Thymus (tissue), 11 donors: ENCODE results near the gene FOXN3. TPM values are rescaled to one million over a fixed set of nuclear protein-coding genes. Genes with fewer than 3 reads are reported as not detected.

Experiments used
- DNase-seq, 9 donors: peaks; one replicate each; pipeline ENCODE4 v3.0.0-alpha.2; 2013; ENCODE audit warnings: low spot score in 9 of 9, low read depth in 6 of 9, missing footprints in 1 of 9
- H3K27ac ChIP-seq, 2 donors: one replicate each; pipeline ENCODE4 v1.5.1; 2013; ENCODE audit warnings: control low read depth in 1 of 2, low read depth in 1 of 2, low read length in 1 of 2, mild to moderate bottlenecking in 1 of 2, moderate library complexity in 1 of 2
- H3K27me3 ChIP-seq, 2 donors: one replicate each; pipeline ENCODE4 v1.5.1; 2013; ENCODE audit warnings: low read length in 1 of 2; ENCODE audit not compliant: control insufficient read depth in 2 of 2, insufficient read depth in 1 of 2
- H3K36me3 ChIP-seq, 2 donors: one replicate each; pipeline ENCODE4 v1.5.1; 2013; ENCODE audit warnings: low read length in 1 of 2, mild to moderate bottlenecking in 1 of 2, moderate library complexity in 1 of 2; ENCODE audit not compliant: control insufficient read depth in 2 of 2, insufficient read depth in 2 of 2
- H3K4me1 ChIP-seq, 2 donors: one replicate each; pipeline ENCODE4 v1.5.1; 2013; ENCODE audit warnings: low read length in 2 of 2; ENCODE audit not compliant: control insufficient read depth in 2 of 2, insufficient read depth in 2 of 2
- H3K4me3 ChIP-seq, 2 donors: one replicate each; pipeline ENCODE4 v1.5.1; 2013; ENCODE audit warnings: low read length in 2 of 2, control low read depth in 1 of 2, mild to moderate bottlenecking in 1 of 2
- H3K9me3 ChIP-seq, 2 donors: one replicate each; pipeline ENCODE4 v1.5.1; 2013; ENCODE audit warnings: low read length in 1 of 2, mild to moderate bottlenecking in 1 of 2; ENCODE audit not compliant: control insufficient read depth in 2 of 2, insufficient read depth in 1 of 2
- WGBS: extraction: QIAGEN DNeasy Blood & Tissue Kit; methylation state at CpG from one replicate; pipeline ENCODE4 v1.1.7; 2013; 5-methylcytosine and 5-hydroxymethylcytosine counted together
- polyA plus RNA-seq: library from polyadenylated mRNA; stranded (reverse); fragments of 200-250 nt; gene quantifications from one replicate; pipeline ENCODE4 v1.2.3, GENCODE V29; 2013
- total RNA-seq: library from RNA; stranded (reverse); fragments of 120-200 nt; gene quantifications from one replicate; pipeline ENCODE4 v1.2.4, GENCODE V29; 2013
- donor health status: healthy.

FOXN3 gene
- total and polyA plus RNA-seq, 2 donors, result 21.9 to 32.5 TPM

GRCh38 chr14:89397569-89398230, 19.3 kb downstream of the FOXN3 start:
- WGBS, result 98% methylated on average over 3 of the region's 3 CpGs
- Histone ChIP-seq H3K4me3 (no peak overlapping the region), H3K36me3 (peaks cover 2 to 4% of the 10 kb centered on the region in 2 donors), H3K27ac (peak overlapping the region in 1 of 2 donors; percentile 5), H3K27me3 (no peaks in the 10 kb centered on the region), H3K4me1 (peaks cover 36 to 52% of the 10 kb centered on the region in 2 donors), H3K9me3 (peaks cover 0 to 4% of the 10 kb centered on the region in 2 donors)
- DNase-seq, result no peak

- H3K4me1 ChIP-seq, result peaks cover 44 to 63% of the 10 kb centered on the region in 2 donors
- 90% methylated on average over 4 of the region's 4 CpGs for WGBS
- no peaks in the 10 kb centered on the region for H3K9me3 ChIP-seq
- DNase-seq, result no peak
- peak overlapping the region in 1 of 2 donors; percentile 41 for H3K27ac ChIP-seq
- no peak overlapping the region for H3K4me3 ChIP-seq
- H3K36me3 ChIP-seq, result peaks cover 0 to 12% of the 10 kb centered on the region in 2 donors
- H3K27me3 ChIP-seq, result no peaks in the 10 kb centered on the region
Measured at GRCh38 chr14:89394972-89395371, 22.1 kb downstream of the FOXN3 start.

GRCh38 chr14:89393222-89393745, 23.7 kb downstream of the FOXN3 start:
- Histone ChIP-seq H3K9me3 (no peaks in the 10 kb centered on the region), H3K27me3 (no peaks in the 10 kb centered on the region), H3K4me1 (peaks cover 40 to 62% of the 10 kb centered on the region in 2 donors), H3K4me3 (no peak overlapping the region), H3K27ac (peak overlapping the region; percentile 88 to 91), H3K36me3 (peaks cover 7 to 12% of the 10 kb centered on the region in 2 donors)
- DNase-seq, result peak in 8 of 9 donors; percentile 23 to 76 (median 40)
- 13% methylated on average over 6 of the region's 6 CpGs for WGBS

GRCh38 chr14:89392181-89392580, 24.9 kb downstream of the FOXN3 start:
- Histone ChIP-seq H3K4me3 (no peak overlapping the region), H3K9me3 (no peaks in the 10 kb centered on the region), H3K4me1 (peaks cover 40 to 62% of the 10 kb centered on the region in 2 donors), H3K27me3 (no peaks in the 10 kb centered on the region), H3K27ac (peak overlapping the region; percentile 36 to 88), H3K36me3 (peaks cover 11 to 14% of the 10 kb centered on the region in 2 donors)
- WGBS, result 77% methylated on average over 5 of the region's 5 CpGs
- DNase-seq, result no peak

DNA sequence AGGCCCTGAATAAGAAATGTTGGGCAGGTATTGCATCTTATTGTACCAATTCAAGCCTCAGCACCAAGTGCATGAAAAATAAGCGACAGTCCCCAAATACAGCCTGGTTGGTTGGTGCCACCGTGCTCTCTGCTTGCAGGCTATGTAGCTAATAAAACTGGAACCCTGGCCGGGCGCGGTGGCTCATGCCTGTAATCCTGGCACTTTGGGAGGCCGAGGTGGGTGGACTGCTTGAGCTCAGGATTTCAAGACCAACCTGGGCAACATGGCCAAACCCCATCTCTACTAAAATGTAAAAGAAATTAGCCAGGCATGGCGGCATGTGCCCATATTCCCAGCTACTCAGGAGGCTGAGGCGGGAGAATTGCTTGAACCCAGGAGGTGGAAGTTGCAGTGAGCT, 25.5 kb downstream of the FOXN3 start:
- Histone ChIP-seq H3K27me3 (no peaks in the 10 kb centered on the region), H3K4me3 (no peak overlapping the region), H3K9me3 (no peaks in the 10 kb centered on the region), H3K27ac (peak overlapping the region in 1 of 2 donors; percentile 13), H3K4me1 (peaks cover 40 to 63% of the 10 kb centered on the region in 2 donors), H3K36me3 (peaks cover 11 to 14% of the 10 kb centered on the region in 2 donors)
- over 99% methylated on average over 8 of the region's 8 CpGs for WGBS
- DNase-seq, result no peak

DNA sequence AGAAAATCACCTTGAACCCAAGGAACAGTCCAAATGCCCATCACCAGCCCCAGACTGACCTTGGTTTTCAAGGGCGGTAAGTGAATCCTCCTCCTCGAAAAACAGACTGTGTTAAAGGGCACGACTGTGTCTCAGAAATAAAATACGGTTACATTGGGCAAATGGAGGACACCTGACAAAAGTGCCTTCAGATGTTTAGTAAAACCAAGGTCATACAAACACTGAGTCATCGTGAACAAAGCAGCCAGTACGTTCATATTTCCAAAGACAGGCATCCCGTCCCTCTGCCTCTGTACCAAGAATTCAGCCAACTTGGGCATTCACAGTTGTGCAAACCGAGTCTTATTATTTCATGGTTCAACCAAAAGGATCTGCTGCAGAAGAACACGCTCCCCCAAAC, 25.9 kb downstream of the FOXN3 start:
- Histone ChIP-seq H3K4me1 (peaks cover 40 to 67% of the 10 kb centered on the region in 2 donors), H3K27me3 (no peaks in the 10 kb centered on the region), H3K4me3 (no peak overlapping the region), H3K27ac (peak overlapping the region in 1 of 2 donors; percentile 13), H3K9me3 (no peaks in the 10 kb centered on the region), H3K36me3 (peaks cover 11 to 14% of the 10 kb centered on the region in 2 donors)
- WGBS, result 97% methylated on average over 9 of the region's 9 CpGs
- no peak for DNase-seq

DNA sequence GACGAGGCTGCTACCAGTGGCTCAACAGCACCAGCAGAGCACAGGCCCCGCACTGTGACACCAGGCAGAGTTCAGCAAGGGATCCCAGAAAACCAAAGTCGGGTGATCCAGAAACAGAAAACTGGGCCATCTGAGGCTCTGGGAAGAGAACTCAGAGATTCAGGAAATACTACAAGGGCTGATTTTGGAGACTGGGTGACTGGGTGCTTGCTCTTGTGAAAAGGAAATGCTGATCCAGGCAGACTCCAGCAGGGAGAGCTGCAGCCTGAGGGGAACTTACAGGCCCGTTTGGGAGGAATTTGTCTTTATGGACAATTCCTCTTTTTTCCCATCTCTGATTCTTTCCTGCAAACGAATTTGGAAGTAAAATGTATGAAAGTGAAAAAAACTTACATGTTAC, 28.2 kb downstream of the FOXN3 start:
- Histone ChIP-seq H3K27ac (peak overlapping the region; percentile 31 to 38), H3K4me3 (no peak overlapping the region), H3K4me1 (peaks cover 28 to 64% of the 10 kb centered on the region in 2 donors), H3K27me3 (no peaks in the 10 kb centered on the region), H3K9me3 (no peaks in the 10 kb centered on the region), H3K36me3 (peaks cover 11 to 14% of the 10 kb centered on the region in 2 donors)
- DNase-seq, result no peak
- WGBS, result 89% methylated on average over 5 of the region's 5 CpGs

GRCh38 chr14:89387922-89388685, 28.9 kb downstream of the FOXN3 start:
- DNase-seq, result no peak
- Histone ChIP-seq H3K27me3 (no peaks in the 10 kb centered on the region), H3K4me3 (no peak overlapping the region), H3K9me3 (no peaks in the 10 kb centered on the region), H3K36me3 (peaks cover 11 to 14% of the 10 kb centered on the region in 2 donors), H3K27ac (peak overlapping the region in 1 of 2 donors; percentile 38), H3K4me1 (peaks cover 21 to 62% of the 10 kb centered on the region in 2 donors)
- WGBS, result 90% methylated on average over 15 of the region's 15 CpGs
